Trophoblast cell (in vitro differentiated cells and primary cell): ENCODE data around the gene SNTG2.
A peak's percentile ranks its signal among the peaks of the same experiment; 100 is the strongest.

Source experiments
- DNase-seq, 2 donors: peaks; one replicate each; pipeline ENCODE4 v3.0.0-alpha.2; 2016
- H2AFZ ChIP-seq: 2 replicates; pipeline ENCODE4 v1.6.1; 2013; ENCODE audit warnings: low read length, moderate library complexity, mild to moderate bottlenecking; ENCODE audit not compliant: insufficient read depth, poor library complexity
- H2AK5ac ChIP-seq: 2 replicates; pipeline ENCODE4 v1.6.1; 2013; ENCODE audit warnings: mild to moderate bottlenecking, low read length
- H2BK120ac ChIP-seq: 2 replicates; pipeline ENCODE4 v1.6.1; 2013; ENCODE audit warnings: low read length, mild to moderate bottlenecking, moderate library complexity; ENCODE audit not compliant: insufficient read depth, poor library complexity
- H2BK12ac ChIP-seq: 2 replicates; pipeline ENCODE4 v1.6.1; 2013; ENCODE audit warnings: mild to moderate bottlenecking, low read length, moderate library complexity
- H2BK5ac ChIP-seq: 2 replicates; pipeline ENCODE4 v1.6.1; 2013; ENCODE audit warnings: low read length, low read depth, moderate library complexity, mild to moderate bottlenecking; ENCODE audit not compliant: poor library complexity
- H3K14ac ChIP-seq: 2 replicates; pipeline ENCODE4 v1.6.1; 2013; ENCODE audit warnings: mild to moderate bottlenecking, low read length
- H3K18ac ChIP-seq: 2 replicates; pipeline ENCODE4 v1.6.1; 2013; ENCODE audit warnings: mild to moderate bottlenecking, low read length
- H3K23ac ChIP-seq: 2 replicates; pipeline ENCODE4 v1.6.1; 2013; ENCODE audit warnings: low read length
- H3K27ac ChIP-seq: 2 replicates; pipeline ENCODE4 v1.5.1; 2013; ENCODE audit warnings: low read depth, mild to moderate bottlenecking, inconsistent platforms, low read length, moderate library complexity
- H3K27me3 ChIP-seq: 2 replicates; pipeline ENCODE4 v1.6.1; 2013; ENCODE audit warnings: inconsistent platforms, mild to moderate bottlenecking, low read length, moderate library complexity; ENCODE audit not compliant: insufficient read depth
- H3K36me3 ChIP-seq, 2 experiments: 1 replicate in 1 of 2; 2 replicates in 1 of 2; pipeline ENCODE4 v1.6.1; 2013; ENCODE audit warnings: low read length in 2 of 2, mild to moderate bottlenecking in 2 of 2, moderate library complexity in 1 of 2; ENCODE audit not compliant: insufficient read depth in 2 of 2, control insufficient read depth in 1 of 2
- H3K4ac ChIP-seq: 2 replicates; pipeline ENCODE4 v1.6.1; 2013; ENCODE audit warnings: low read depth, mild to moderate bottlenecking, low read length, moderate library complexity
- H3K4me1 ChIP-seq, 2 experiments: 1 replicate in 1 of 2; 2 replicates in 1 of 2; pipeline ENCODE4 v1.6.1; 2013; ENCODE audit warnings: low read length in 2 of 2, mild to moderate bottlenecking in 2 of 2, moderate library complexity in 1 of 2; ENCODE audit not compliant: insufficient read depth in 2 of 2, control insufficient read depth in 1 of 2
- H3K4me2 ChIP-seq: 2 replicates; pipeline ENCODE4 v1.6.1; 2013; ENCODE audit warnings: inconsistent platforms, mild to moderate bottlenecking, low read length, moderate library complexity
- H3K4me3 ChIP-seq: 2 replicates; pipeline ENCODE4 v1.5.1; 2013; ENCODE audit warnings: mild to moderate bottlenecking, low read depth, low read length, inconsistent platforms
- H3K79me1 ChIP-seq: one replicate; pipeline ENCODE4 v1.6.1; 2013; ENCODE audit warnings: low read length
- H3K79me2 ChIP-seq: 2 replicates; pipeline ENCODE4 v1.6.1; 2013; ENCODE audit warnings: low read length, mild to moderate bottlenecking; ENCODE audit not compliant: control insufficient read depth, insufficient read depth, poor library complexity
- H3K9ac ChIP-seq: 2 replicates; pipeline ENCODE4 v1.6.1; 2013; ENCODE audit warnings: mild to moderate bottlenecking, low read length
- H3K9me3 ChIP-seq: 2 replicates; pipeline ENCODE4 v1.6.1; 2013; ENCODE audit warnings: low read depth, mild to moderate bottlenecking, control low read depth, inconsistent platforms, low read length; ENCODE audit not compliant: insufficient read depth
- H4K12ac ChIP-seq: 2 replicates; pipeline ENCODE4 v1.6.1; 2013; ENCODE audit warnings: low read depth, mild to moderate bottlenecking, low read length, moderate library complexity
- H4K8ac ChIP-seq: 2 replicates; pipeline ENCODE4 v1.6.1; 2013; ENCODE audit warnings: low read depth, mild to moderate bottlenecking, low read length, moderate library complexity
- H4K91ac ChIP-seq: one replicate; pipeline ENCODE4 v1.6.1; 2013; ENCODE audit warnings: low read depth, mild to moderate bottlenecking, low read length, moderate library complexity
- WGBS: extraction: QIAGEN DNeasy Blood & Tissue Kit; methylation state at CpG from one replicate; pipeline ENCODE4 v1.1.7; 2013; ENCODE audit warnings: missing lambda C conversion rate; ENCODE audit not compliant: insufficient read length, insufficient coverage; ENCODE audit errors: extremely low coverage; 5-methylcytosine and 5-hydroxymethylcytosine counted together

SNTG2 gene

GRCh38 chr2:1136846-1137245 lies 186.2 kb downstream of the SNTG2 start:
- Histone ChIP-seq H3K27ac (no peak overlapping the region), H3K18ac (no peak overlapping the region), H2BK12ac (no peak overlapping the region), H4K91ac (no peak overlapping the region), H2BK5ac (no peak overlapping the region), H4K12ac (no peak overlapping the region), H3K4me2 (no peak overlapping the region), H3K23ac (no peak overlapping the region), H3K79me1 (no peaks in the 10 kb centered on the region), H3K4me1 (no peaks in the 10 kb centered on the region), H3K9me3 (peaks cover 3% of the 10 kb centered on the region), H2AFZ (no peak overlapping the region), H4K8ac (no peak overlapping the region), H3K4ac (no peak overlapping the region), H3K36me3 (no peaks in the 10 kb centered on the region), H3K79me2 (no peaks in the 10 kb centered on the region), H3K9ac (no peak overlapping the region), H2AK5ac (no peak overlapping the region), H3K4me3 (no peak overlapping the region), H3K14ac (no peak overlapping the region), H3K27me3 (no peaks in the 10 kb centered on the region), H2BK120ac (no peak overlapping the region)
- no peak for DNase-seq
- no CpG with 5 or more reads among the region's 7 CpGs for WGBS

- no peak overlapping the region for H3K27ac ChIP-seq
- no peak overlapping the region for H3K4ac ChIP-seq
- H4K8ac ChIP-seq, result no peak overlapping the region
- H2BK12ac ChIP-seq, result no peak overlapping the region
- H4K12ac ChIP-seq, result no peak overlapping the region
- H4K91ac ChIP-seq, result no peak overlapping the region
- no peaks in the 10 kb centered on the region for H3K27me3 ChIP-seq
- H3K36me3 ChIP-seq, result no peaks in the 10 kb centered on the region
- no peak overlapping the region for H2AFZ ChIP-seq
- no peak overlapping the region for H2BK120ac ChIP-seq
- H3K14ac ChIP-seq, result no peak overlapping the region
- no peak overlapping the region for H2AK5ac ChIP-seq
- no CpG with 5 or more reads among the region's 7 CpGs for WGBS
- no peaks in the 10 kb centered on the region for H3K79me1 ChIP-seq
- H3K4me1 ChIP-seq, result no peaks in the 10 kb centered on the region
- no peak for DNase-seq
- H3K9me3 ChIP-seq, result peaks cover 3% of the 10 kb centered on the region
- no peak overlapping the region for H3K18ac ChIP-seq
- no peak overlapping the region for H3K4me2 ChIP-seq
- no peak overlapping the region for H3K9ac ChIP-seq
- no peak overlapping the region for H3K4me3 ChIP-seq
- no peak overlapping the region for H2BK5ac ChIP-seq
- no peaks in the 10 kb centered on the region for H3K79me2 ChIP-seq
- H3K23ac ChIP-seq, result no peak overlapping the region
Observed at GRCh38 chr2:1137264-1137663, 186.6 kb downstream of the SNTG2 start.

- Histone ChIP-seq H3K27ac (no peak overlapping the region), H3K9ac (no peak overlapping the region), H3K23ac (no peak overlapping the region), H3K14ac (no peak overlapping the region), H3K27me3 (no peaks in the 10 kb centered on the region), H3K4ac (no peak overlapping the region), H2AK5ac (no peak overlapping the region), H3K79me2 (no peaks in the 10 kb centered on the region), H3K4me3 (no peak overlapping the region), H2BK5ac (no peak overlapping the region), H3K4me2 (no peak overlapping the region), H2BK120ac (no peak overlapping the region), H3K36me3 (no peaks in the 10 kb centered on the region), H4K8ac (no peak overlapping the region), H3K9me3 (peaks cover 3% of the 10 kb centered on the region), H4K91ac (no peak overlapping the region), H3K79me1 (no peaks in the 10 kb centered on the region), H2AFZ (no peak overlapping the region), H4K12ac (no peak overlapping the region), H3K4me1 (no peaks in the 10 kb centered on the region), H3K18ac (no peak overlapping the region), H2BK12ac (no peak overlapping the region)
- WGBS, result no CpG with 5 or more reads among the region's 15 CpGs
- no peak for DNase-seq
Observed at GRCh38 chr2:1137913-1138391, 187.3 kb downstream of the SNTG2 start.

- Histone ChIP-seq H2AFZ (no peak overlapping the region), H3K4me1 (no peaks in the 10 kb centered on the region), H4K8ac (no peak overlapping the region), H2BK120ac (no peak overlapping the region), H3K27ac (no peak overlapping the region), H3K18ac (no peak overlapping the region), H3K23ac (no peak overlapping the region), H2BK12ac (no peak overlapping the region), H3K9ac (no peak overlapping the region), H3K9me3 (peaks cover 3% of the 10 kb centered on the region), H4K12ac (no peak overlapping the region), H3K14ac (no peak overlapping the region), H2AK5ac (no peak overlapping the region), H3K79me1 (no peaks in the 10 kb centered on the region), H3K4me2 (no peak overlapping the region), H3K79me2 (no peaks in the 10 kb centered on the region), H3K4me3 (no peak overlapping the region), H4K91ac (no peak overlapping the region), H3K27me3 (no peaks in the 10 kb centered on the region), H3K4ac (no peak overlapping the region), H2BK5ac (no peak overlapping the region), H3K36me3 (no peaks in the 10 kb centered on the region)
- peak; percentile 6 to 57 for DNase-seq
- no CpG with 5 or more reads among the region's 17 CpGs for WGBS
Observed at GRCh38 chr2:1140389-1141003, 189.8 kb downstream of the SNTG2 start.
